Hair follicular keratinocyte (primary cell): ENCODE results near the gene HSD17B7. TPM values are rescaled to one million over a fixed set of nuclear protein-coding genes. Genes with fewer than 3 reads are reported as not detected.

Experiments
- total RNA-seq: library from RNA; depleted of rRNA; stranded (reverse); fragments of >200 nt; gene quantifications from 2 replicates; pipeline ENCODE4 v1.2.3, GENCODE V29; 2015

Gene HSD17B7, protein sequence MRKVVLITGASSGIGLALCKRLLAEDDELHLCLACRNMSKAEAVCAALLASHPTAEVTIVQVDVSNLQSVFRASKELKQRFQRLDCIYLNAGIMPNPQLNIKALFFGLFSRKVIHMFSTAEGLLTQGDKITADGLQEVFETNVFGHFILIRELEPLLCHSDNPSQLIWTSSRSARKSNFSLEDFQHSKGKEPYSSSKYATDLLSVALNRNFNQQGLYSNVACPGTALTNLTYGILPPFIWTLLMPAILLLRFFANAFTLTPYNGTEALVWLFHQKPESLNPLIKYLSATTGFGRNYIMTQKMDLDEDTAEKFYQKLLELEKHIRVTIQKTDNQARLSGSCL
- 32.2 and 33.6 TPM in 2 replicates for total RNA-seq

DNA sequence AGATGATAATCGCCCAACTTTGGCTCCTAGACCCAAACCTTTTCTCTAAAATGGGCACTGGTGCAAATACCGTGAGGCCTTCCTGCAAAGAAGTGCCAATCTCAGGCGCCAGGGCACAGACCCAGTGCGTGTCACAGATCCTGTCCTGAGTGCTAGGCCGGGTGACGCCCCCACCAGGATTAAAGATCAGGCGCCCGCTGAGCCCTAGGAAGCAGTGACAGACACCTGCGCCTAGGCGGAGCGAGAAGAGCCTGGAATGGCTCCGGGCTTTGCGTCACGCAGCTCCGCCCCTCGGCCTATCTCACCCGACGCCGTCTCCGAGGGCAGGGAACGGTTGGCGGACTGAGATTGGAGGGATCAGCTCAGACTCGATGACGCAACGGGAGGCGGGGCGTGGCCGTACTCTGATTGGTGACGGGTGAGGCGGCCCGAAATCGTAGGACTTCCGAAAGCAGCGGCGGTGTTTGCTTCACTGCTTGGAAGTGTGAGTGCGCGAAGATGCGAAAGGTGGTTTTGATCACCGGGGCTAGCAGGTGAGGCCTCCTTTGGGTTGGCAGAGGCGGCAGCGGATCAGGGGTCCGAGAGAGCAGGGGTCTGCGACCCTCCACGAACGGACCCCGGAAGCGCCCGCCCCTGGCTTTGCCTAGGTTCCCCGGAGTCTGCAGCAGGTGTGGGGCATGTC lies at the start of gene HSD17B7:
Gene HSD17B7, plus strand, starts transcription at position 400 of the 682 bp plus-strand sequence. Its CDS starts 99 bp downstream, at position 499.

DNA sequence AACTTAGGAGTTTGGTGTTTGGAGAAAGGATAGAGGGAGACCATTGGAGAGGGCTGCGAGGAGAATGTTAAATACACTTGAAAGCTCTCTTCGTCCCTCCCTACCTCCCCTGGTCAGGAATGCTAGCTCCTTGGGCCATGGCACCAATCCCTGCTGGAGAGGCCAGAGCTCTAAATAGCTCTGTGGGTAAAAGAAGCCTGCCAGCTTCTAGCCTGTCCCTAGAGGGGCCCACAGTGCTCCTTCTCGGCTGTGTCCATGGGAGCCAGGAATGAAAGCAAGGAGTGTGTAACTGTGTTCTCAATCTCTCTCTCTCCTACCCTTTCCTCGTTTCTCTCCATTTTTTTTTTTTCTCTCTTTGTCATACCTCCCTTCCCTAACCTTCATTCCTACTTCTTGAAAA lies 70.6 kb downstream of the HSD17B7 start, which contains the start of gene CCDC190:
Gene CCDC190, minus strand, starts transcription at position 75 of the 400 bp plus-strand sequence. CDS start 1,529 bp downstream, outside the sequence.

Other genes starting within 250 kb of the HSD17B7 start
- 151 and 160 TPM in 2 replicates for gene UAP1, start 229.0 kb upstream of the HSD17B7 start, total RNA-seq
- 3.1 and 6.1 TPM in 2 replicates for gene DDR2, start 158.2 kb upstream of the HSD17B7 start, total RNA-seq
- not detected in 2 replicates for gene CCDC190, start 70.5 kb downstream of the HSD17B7 start, total RNA-seq